Keratinocyte (primary cell): Measurements from ENCODE around the gene TRIM59. TPM values are rescaled to one million over a fixed set of nuclear protein-coding genes. Genes with fewer than 3 reads are reported as not detected.

Experiments used
- DNase-seq: peaks from one replicate; pipeline ENCODE4 v3.0.0-alpha.2; 2011; ENCODE audit warnings: low read depth, missing footprints, low spot score
- FAIRE-seq: peaks from 2 replicates; lab custom pipeline; 2011; peaks lifted over from hg19 to GRCh38; lab: Jason Lieb, UNC
- H2AFZ ChIP-seq: 2 replicates; pipeline ENCODE4 v1.6.0; 2012; ENCODE audit warnings: low read length, control low read depth, inconsistent platforms; ENCODE audit not compliant: control insufficient read depth
- H3K27ac ChIP-seq: 2 replicates; pipeline ENCODE4 v1.5.1; 2011; ENCODE audit warnings: low read length; ENCODE audit not compliant: control insufficient read depth, insufficient read depth
- H3K27me3 ChIP-seq: 3 replicates; pipeline ENCODE4 v1.6.0; 2011; ENCODE audit warnings: low read length; ENCODE audit not compliant: control insufficient read depth, insufficient read depth; ENCODE audit errors: extremely low read depth
- H3K36me3 ChIP-seq, 2 experiments: 2 replicates in 1 of 2; 3 replicates in 1 of 2; pipeline ENCODE4 v1.5.1; 2011; ENCODE audit warnings: low read length in 2 of 2, mild to moderate bottlenecking in 1 of 2; ENCODE audit not compliant: control insufficient read depth in 2 of 2, insufficient read depth in 2 of 2; ENCODE audit errors: extremely low read depth in 1 of 2
- H3K4me1 ChIP-seq: 3 replicates; pipeline ENCODE4 v1.5.1; 2011; ENCODE audit warnings: low read length; ENCODE audit not compliant: control insufficient read depth, insufficient read depth; ENCODE audit errors: extremely low read depth
- H3K4me2 ChIP-seq: 3 replicates; pipeline ENCODE4 v1.6.0; 2011; ENCODE audit warnings: low read depth, low read length; ENCODE audit not compliant: control insufficient read depth, insufficient read depth; ENCODE audit errors: extremely low read depth
- H3K4me3 ChIP-seq, 3 experiments: fragments of 200-600 bp in 1 of 3; sonication (generic) in 1 of 3; 2 replicates in 2 of 3; 3 replicates in 1 of 3; pipeline ENCODE4 v1.5.1; 2011 to 2016; ENCODE audit warnings: low read length in 3 of 3, mild to moderate bottlenecking in 3 of 3, control low read depth in 2 of 3, inconsistent platforms in 1 of 3, low read depth in 1 of 3, mixed read lengths in 1 of 3, mixed run types in 1 of 3, moderate library complexity in 1 of 3; ENCODE audit not compliant: control insufficient read depth in 2 of 3, insufficient read depth in 2 of 3; ENCODE audit errors: extremely low read depth in 1 of 3
- H3K79me2 ChIP-seq: 2 replicates; pipeline ENCODE4 v1.6.0; 2012; ENCODE audit warnings: low read length; ENCODE audit not compliant: control insufficient read depth, insufficient read depth
- H3K9ac ChIP-seq: 3 replicates; pipeline ENCODE4 v1.6.0; 2011; ENCODE audit warnings: low read length; ENCODE audit not compliant: control insufficient read depth, insufficient read depth; ENCODE audit errors: extremely low read depth
- H3K9me1 ChIP-seq: 3 replicates; pipeline ENCODE4 v1.6.0; 2011; ENCODE audit warnings: low read length; ENCODE audit not compliant: control insufficient read depth, insufficient read depth; ENCODE audit errors: extremely low read depth
- H3K9me3 ChIP-seq: 2 replicates; pipeline ENCODE4 v1.5.1; 2012; ENCODE audit warnings: low read depth, low read length; ENCODE audit not compliant: control insufficient read depth
- H4K20me1 ChIP-seq: 3 replicates; pipeline ENCODE4 v1.6.0; 2011; ENCODE audit warnings: low read length; ENCODE audit not compliant: control insufficient read depth, insufficient read depth; ENCODE audit errors: extremely low read depth
- EZH2 ChIP-seq: IDR thresholded peaks from one replicate; pipeline ENCODE4 v1.6.1; 2012; ENCODE audit warnings: inconsistent platforms, mild to moderate bottlenecking, low read length, moderate library complexity
- dilution Hi-C: fragments of 300-500 bp; cut with MboI; formaldehyde crosslinking; loops from one replicate; pipeline ENCODE4 v1.7.0; 2020; ENCODE audit warnings: low sequenced_read_pairs; ENCODE audit not compliant: extremely low pct_ligation_motif_present
- polyA plus RNA-seq, 5 experiments: library from polyadenylated mRNA; depleted of rRNA in 3 of 5; stranded (reverse) in 3 of 5; stranded (forward) in 1 of 5; unstranded in 1 of 5; fragments of >200 nt; gene quantifications; 1 replicate in 1 of 5; 2 replicates in 3 of 5; 3 replicates in 1 of 5; pipeline versions ENCODE4 v1.2.1 to v1.2.3, GENCODE V29; 2011 to 2012; ENCODE audit warnings: missing spikeins in 2 of 5, low read depth in 1 of 5, low replicate concordance in 1 of 5
- TF ChIP-seq, protein P1 (sequence below), 3 experiments: IDR thresholded peaks in 1 of 3; conservative IDR thresholded peaks in 1 of 3; optimal IDR thresholded peaks in 1 of 3; 2 replicates in 2 of 3; 3 replicates in 1 of 3; pipeline versions ENCODE3 to v1.5.1; 2011; ENCODE audit warnings: low read length in 3 of 3, mild to moderate bottlenecking in 3 of 3, moderate library complexity in 2 of 3, control low read depth in 1 of 3, inconsistent platforms in 1 of 3; ENCODE audit not compliant: insufficient read depth in 2 of 3; ENCODE audit errors: extremely low read depth in 1 of 3

TRIM59 gene
- polyA plus RNA-seq, 1 donor (not counting 4 experiments of a cell fraction or from before 2014, with no cell fraction given), result 8.0 TPM

DNA sequence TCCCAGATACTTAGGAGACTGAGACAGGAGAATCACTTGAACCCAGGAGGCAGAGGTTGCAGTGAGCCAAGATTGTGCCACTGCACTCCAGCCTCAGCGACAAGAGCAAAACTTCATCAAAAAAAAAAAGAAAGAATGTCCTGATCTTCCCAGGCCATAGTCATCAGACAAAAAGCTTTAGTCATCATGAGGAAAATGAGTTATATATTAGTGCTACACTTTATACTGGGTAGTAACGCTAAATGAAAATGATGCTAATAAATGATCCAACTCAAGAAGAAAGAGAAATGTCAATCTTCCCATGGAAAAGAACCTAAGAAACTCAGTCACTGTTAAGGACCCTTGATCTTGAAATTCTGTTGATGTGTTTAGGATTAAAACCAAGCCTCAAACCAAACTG lies 26.3 kb upstream of the TRIM59 start:
- Histone ChIP-seq H3K4me1 (peaks cover 18% of the 10 kb centered on the region), H3K4me3 (no peak overlapping the region), H4K20me1 (no peaks in the 10 kb centered on the region), H2AFZ (no peak overlapping the region), H3K27me3 (no peaks in the 10 kb centered on the region), H3K9me3 (peaks cover 2% of the 10 kb centered on the region), H3K4me2 (no peak overlapping the region), H3K9ac (no peak overlapping the region), H3K9me1 (peaks cover 2% of the 10 kb centered on the region), H3K79me2 (no peaks in the 10 kb centered on the region), H3K27ac (no peak overlapping the region), H3K36me3 (peaks cover 0 to 1% of the 10 kb centered on the region in 2 experiments)
- DNase-seq (no peak), FAIRE-seq (no peak)
- TF ChIP-seq, protein P1, sequence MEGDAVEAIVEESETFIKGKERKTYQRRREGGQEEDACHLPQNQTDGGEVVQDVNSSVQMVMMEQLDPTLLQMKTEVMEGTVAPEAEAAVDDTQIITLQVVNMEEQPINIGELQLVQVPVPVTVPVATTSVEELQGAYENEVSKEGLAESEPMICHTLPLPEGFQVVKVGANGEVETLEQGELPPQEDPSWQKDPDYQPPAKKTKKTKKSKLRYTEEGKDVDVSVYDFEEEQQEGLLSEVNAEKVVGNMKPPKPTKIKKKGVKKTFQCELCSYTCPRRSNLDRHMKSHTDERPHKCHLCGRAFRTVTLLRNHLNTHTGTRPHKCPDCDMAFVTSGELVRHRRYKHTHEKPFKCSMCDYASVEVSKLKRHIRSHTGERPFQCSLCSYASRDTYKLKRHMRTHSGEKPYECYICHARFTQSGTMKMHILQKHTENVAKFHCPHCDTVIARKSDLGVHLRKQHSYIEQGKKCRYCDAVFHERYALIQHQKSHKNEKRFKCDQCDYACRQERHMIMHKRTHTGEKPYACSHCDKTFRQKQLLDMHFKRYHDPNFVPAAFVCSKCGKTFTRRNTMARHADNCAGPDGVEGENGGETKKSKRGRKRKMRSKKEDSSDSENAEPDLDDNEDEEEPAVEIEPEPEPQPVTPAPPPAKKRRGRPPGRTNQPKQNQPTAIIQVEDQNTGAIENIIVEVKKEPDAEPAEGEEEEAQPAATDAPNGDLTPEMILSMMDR (optimal IDR thresholded peaks at IDR 0.05 in 1 of 3, IDR thresholded peaks at IDR 0.05 in 1 of 3, conservative IDR thresholded peaks at IDR 0.05 in 1 of 3; ENCODE audit: extremely low read depth in 1 of 3, insufficient read depth in 2 of 3, low read length in 3 of 3), result no peak
- TF ChIP-seq EZH2, result no peak
- dilution Hi-C loops, result no loop called here

DNA sequence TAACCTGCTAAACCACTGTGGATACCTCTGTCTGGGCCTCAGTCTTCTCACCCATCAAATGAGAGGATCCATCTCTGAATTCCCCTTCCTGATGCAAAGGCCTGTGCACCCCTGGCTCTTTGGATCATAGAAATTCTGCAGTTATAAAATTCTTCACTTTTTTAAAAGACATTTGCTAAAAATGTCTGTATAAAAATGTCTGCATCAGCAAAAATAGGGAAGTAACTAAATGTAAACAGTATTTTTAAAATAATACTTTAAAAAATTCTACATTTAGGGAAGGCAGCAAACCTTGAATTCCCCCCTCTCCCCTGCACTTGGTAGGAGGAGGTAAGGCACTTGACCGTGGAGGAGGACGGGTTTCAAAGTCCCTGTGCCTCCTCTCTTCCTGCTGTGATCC lies 25.6 kb upstream of the TRIM59 start:
- TF ChIP-seq, protein P1 (optimal IDR thresholded peaks at IDR 0.05 in 1 of 3, IDR thresholded peaks at IDR 0.05 in 1 of 3, conservative IDR thresholded peaks at IDR 0.05 in 1 of 3; ENCODE audit: extremely low read depth in 1 of 3, insufficient read depth in 2 of 3, low read length in 3 of 3), result no peak
- TF ChIP-seq EZH2, result no peak
- no peak overlapping the region for H3K9ac ChIP-seq
- H3K36me3 ChIP-seq, result peaks cover 0 to 1% of the 10 kb centered on the region in 2 experiments
- H3K4me2 ChIP-seq, result no peak overlapping the region
- H3K27me3 ChIP-seq, result no peaks in the 10 kb centered on the region
- H3K79me2 ChIP-seq, result no peaks in the 10 kb centered on the region
- H3K4me1 ChIP-seq, result peaks cover 18% of the 10 kb centered on the region
- H2AFZ ChIP-seq, result no peak overlapping the region
- FAIRE-seq, result no peak
- H3K27ac ChIP-seq, result no peak overlapping the region
- peaks cover 7% of the 10 kb centered on the region for H3K9me3 ChIP-seq
- H3K4me3 ChIP-seq, result no peak overlapping the region
- peaks cover 2% of the 10 kb centered on the region for H3K9me1 ChIP-seq
- no peak for DNase-seq
- dilution Hi-C loops, result no loop called here
- H4K20me1 ChIP-seq, result no peaks in the 10 kb centered on the region
